K562 (cell line): Measurements from ENCODE around the gene CTPS2. TPM values are rescaled to one million over a fixed set of nuclear protein-coding genes. Genes with fewer than 3 reads are reported as not detected.

ENCODE experiments used
- BHLHE40 ChIP-seq: IDR thresholded peaks from 2 replicates; pipeline ENCODE4 v1.6.1; 2011; ENCODE audit warnings: low read length, improper control_type of control experiment
- CCNT2 ChIP-seq: IDR thresholded peaks from 2 replicates; pipeline ENCODE4 v1.6.1; 2011; ENCODE audit warnings: borderline replicate concordance, low read depth, mild to moderate bottlenecking, moderate library complexity, mixed read lengths, low read length; ENCODE audit not compliant: insufficient read length; ENCODE audit errors: extremely low read depth
- COPS2 ChIP-seq: fragments of 450-650 bp; conservative IDR thresholded peaks from 2 replicates; pipeline ENCODE4 v1.6.1; 2016; ENCODE audit warnings: mild to moderate bottlenecking, moderate library complexity
- FOXJ2 ChIP-seq: fragments of 200-800 bp; sonication (Bioruptor generic); IDR thresholded peaks from 2 replicates; pipeline ENCODE4 v1.6.1; 2016; ENCODE audit warnings: missing genetic modification characterization, missing compliant biosample characterization
- HMBOX1 ChIP-seq: sonication (generic); IDR thresholded peaks from 2 replicates; pipeline ENCODE4 v1.6.1; 2016
- LCOR ChIP-seq: sonication (generic); formaldehyde crosslinking; IDR thresholded peaks from 2 replicates; pipeline ENCODE4 v1.8.0; 2022; ENCODE audit warnings: mild to moderate bottlenecking, missing genetic modification reagents
- MITF ChIP-seq: IDR thresholded peaks from 2 replicates; pipeline ENCODE4 v1.6.1; 2014; ENCODE audit warnings: antibody characterized with exemption
- NONO ChIP-seq, 2 experiments: fragments of 200-400 bp in 1 of 2; fragments of 450-650 bp in 1 of 2; formaldehyde crosslinking in 1 of 2; IDR thresholded peaks; 2 replicates each; pipeline ENCODE4 v1.6.1; 2017; ENCODE audit warnings: low read depth in 2 of 2, mild to moderate bottlenecking in 2 of 2, moderate library complexity in 2 of 2, low read length in 1 of 2
- NR4A1 ChIP-seq, 2 experiments: fragments of 250-450 bp in 1 of 2; fragments of 450-650 bp in 1 of 2; sonication (Bioruptor Pico) in 1 of 2; IDR thresholded peaks; 2 replicates each; pipeline versions ENCODE4 v1.4.0 to v1.6.1; 2016 to 2020; ENCODE audit warnings: mild to moderate bottlenecking in 2 of 2, missing compliant biosample characterization in 1 of 2, missing genetic modification characterization in 1 of 2, moderate library complexity in 1 of 2
- PTTG1 ChIP-seq: fragments of 450-650 bp; IDR thresholded peaks from 2 replicates; pipeline ENCODE4 v1.6.1; 2016; ENCODE audit warnings: low read depth, mild to moderate bottlenecking, missing genetic modification characterization, missing compliant biosample characterization
- TAF1 ChIP-seq: IDR thresholded peaks from 2 replicates; pipeline ENCODE4 v1.6.1; 2011; ENCODE audit warnings: mild to moderate bottlenecking, low read length, moderate library complexity; ENCODE audit not compliant: insufficient read depth, control insufficient read depth, severe bottlenecking; ENCODE audit errors: extremely low read depth
- ZKSCAN1 ChIP-seq: fragments of 150-350 bp; IDR thresholded peaks from 2 replicates; pipeline ENCODE4 v1.6.1; 2016; ENCODE audit warnings: low read depth, low read length
- ZNF444 ChIP-seq: fragments of 250-450 bp; sonication (Bioruptor Pico); IDR thresholded peaks from 2 replicates; pipeline ENCODE4 v1.4.0; 2020; ENCODE audit warnings: mild to moderate bottlenecking, moderate library complexity
- ZNF695 ChIP-seq: fragments of 450-650 bp; formaldehyde crosslinking; IDR thresholded peaks from 2 replicates; pipeline ENCODE4 v1.4.0; 2020; ENCODE audit warnings: mild to moderate bottlenecking, moderate library complexity
- ZNF764 ChIP-seq: fragments of 250-450 bp; sonication (Bioruptor Pico); IDR thresholded peaks from 2 replicates; pipeline ENCODE4 v1.4.0; 2020; ENCODE audit warnings: low read depth, mild to moderate bottlenecking, moderate library complexity
- ZSCAN29 ChIP-seq: fragments of 450-650 bp; IDR thresholded peaks from 2 replicates; pipeline ENCODE4 v1.6.1; 2017
- polyA plus RNA-seq, 8 experiments: library from polyadenylated mRNA; depleted of rRNA in 4 of 8; stranded (reverse) in 5 of 8; unstranded in 3 of 8; fragments of >200 nt; fragmentation: Nextera tagmentation in 2 of 8; fragmentation: Illumina TruSeq in 1 of 8; extraction: Ambion mirVana in 2 of 8; extraction: Trizol in 1 of 8; gene quantifications; 2 replicates each; pipeline versions ENCODE4 v1.2.1 to v1.2.3, GENCODE V29; 2011 to 2014; ENCODE audit warnings: inconsistent platforms in 1 of 8, missing spikeins in 1 of 8
- total RNA-seq, 7 experiments: library from RNA; depleted of rRNA in 6 of 7; stranded (reverse); fragments of >200 nt in 6 of 7; fragmentation: Illumina TruSeq in 2 of 7; extraction: Trizol in 2 of 7; gene quantifications; 2 replicates each; pipeline versions ENCODE4 v1.2.1 to v1.2.3, GENCODE V29; 2011 to 2021; ENCODE audit warnings: low replicate concordance in 1 of 7
- TF ChIP-seq, protein P1 (sequence below): fragments of 250-450 bp; sonication (Bioruptor Pico); IDR thresholded peaks from 2 replicates; pipeline ENCODE4 v1.5.0; 2021; ENCODE audit warnings: mild to moderate bottlenecking, borderline replicate concordance

The CTPS2 gene
- total and polyA plus RNA-seq, 9 of the 15 experiments (the other 6 are each of a cell fraction or from before 2014, with no cell fraction given) = 5.4 to 19.5 (median 14.1) TPM

GRCh38 chrX:16711893-16712547 is 449 bp downstream of the CTPS2 start (continued):
- TF ChIP-seq ZNF764 (CRISPR knock-in tag) (no peak), TAF1 (peak; percentile 8), HMBOX1 (no peak), ZKSCAN1 (no peak), MITF (no peak), CCNT2 (peak; percentile 26), COPS2 (no peak), FOXJ2 (no peak), NR4A1 (CRISPR knock-in tag; IDR thresholded peaks at IDR 0.05) (no peak), NR4A1 (tag; IDR thresholded peaks at IDR 0.05) (no peak), ZSCAN29 (no peak), LCOR (CRISPR knock-in tag) (no peak), ZNF444 (CRISPR knock-in tag) (no peak), PTTG1 (no peak), BHLHE40 (no peak), NONO (IDR thresholded peaks at IDR 0.05; ENCODE audit: low read depth in 2 of 2, low read length in 1 of 2) (peak in 1 of 2 experiments; percentile 44; a peak in 1 of 4 replicates), ZNF695 (no peak)
- TF ChIP-seq, protein P1, sequence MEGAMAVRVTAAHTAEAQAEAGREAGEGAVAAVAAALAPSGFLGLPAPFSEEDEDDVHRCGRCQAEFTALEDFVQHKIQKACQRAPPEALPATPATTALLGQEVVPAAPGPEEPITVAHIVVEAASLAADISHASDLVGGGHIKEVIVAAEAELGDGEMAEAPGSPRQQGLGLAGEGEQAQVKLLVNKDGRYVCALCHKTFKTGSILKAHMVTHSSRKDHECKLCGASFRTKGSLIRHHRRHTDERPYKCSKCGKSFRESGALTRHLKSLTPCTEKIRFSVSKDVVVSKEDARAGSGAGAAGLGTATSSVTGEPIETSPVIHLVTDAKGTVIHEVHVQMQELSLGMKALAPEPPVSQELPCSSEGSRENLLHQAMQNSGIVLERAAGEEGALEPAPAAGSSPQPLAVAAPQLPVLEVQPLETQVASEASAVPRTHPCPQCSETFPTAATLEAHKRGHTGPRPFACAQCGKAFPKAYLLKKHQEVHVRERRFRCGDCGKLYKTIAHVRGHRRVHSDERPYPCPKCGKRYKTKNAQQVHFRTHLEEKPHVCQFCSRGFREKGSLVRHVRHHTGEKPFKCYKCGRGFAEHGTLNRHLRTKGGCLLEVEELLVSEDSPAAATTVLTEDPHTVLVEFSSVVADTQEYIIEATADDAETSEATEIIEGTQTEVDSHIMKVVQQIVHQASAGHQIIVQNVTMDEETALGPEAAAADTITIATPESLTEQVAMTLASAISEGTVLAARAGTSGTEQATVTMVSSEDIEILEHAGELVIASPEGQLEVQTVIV (CRISPR knock-in tag) = no peak
